Liver (tissue), 9 donors: Measurements from ENCODE around the gene SH3BP1. TPM values are rescaled to one million over a fixed set of nuclear protein-coding genes. Genes with fewer than 3 reads are reported as not detected.

Source experiments
- DNase-seq: peaks from one replicate; pipeline ENCODE4 v3.0.0-alpha.2; 2017; ENCODE audit warnings: low spot score
- H3K27ac ChIP-seq, 2 donors: one replicate each; pipeline ENCODE4 v1.7.0; 2013; ENCODE audit warnings: inconsistent platforms in 2 of 2, low read length in 2 of 2, control low read depth in 1 of 2, low read depth in 1 of 2, mild to moderate bottlenecking in 1 of 2
- H3K27me3 ChIP-seq, 4 donors: one replicate each; pipeline versions ENCODE4 v1.6.1 to v1.7.0; 2013; ENCODE audit warnings: low read length in 3 of 4, inconsistent platforms in 1 of 4, mild to moderate bottlenecking in 1 of 4, moderate library complexity in 1 of 4; ENCODE audit not compliant: control insufficient read depth in 4 of 4, insufficient read depth in 4 of 4
- H3K36me3 ChIP-seq, 4 donors: one replicate each; pipeline versions ENCODE4 v1.6.1 to v1.7.0; 2013; ENCODE audit warnings: low read length in 3 of 4, mild to moderate bottlenecking in 3 of 4, low read depth in 1 of 4, moderate library complexity in 1 of 4; ENCODE audit not compliant: control insufficient read depth in 4 of 4, insufficient read depth in 3 of 4
- H3K4me1 ChIP-seq, 4 donors: one replicate each; pipeline versions ENCODE4 v1.6.1 to v1.7.0; 2013; ENCODE audit warnings: low read length in 3 of 4, mild to moderate bottlenecking in 3 of 4, moderate library complexity in 1 of 4; ENCODE audit not compliant: control insufficient read depth in 4 of 4, insufficient read depth in 4 of 4
- H3K4me3 ChIP-seq, 3 donors: one replicate each; pipeline versions ENCODE4 v1.6.1 to v1.7.0; 2013; ENCODE audit warnings: low read length in 3 of 3, control low read depth in 1 of 3, low read depth in 1 of 3, mild to moderate bottlenecking in 1 of 3
- H3K9ac ChIP-seq, 2 donors: one replicate each; pipeline ENCODE4 v1.7.0; 2013; ENCODE audit warnings: low read length in 2 of 2, mild to moderate bottlenecking in 2 of 2, moderate library complexity in 2 of 2, control low read depth in 1 of 2, low read depth in 1 of 2
- H3K9me3 ChIP-seq, 4 donors: one replicate each; pipeline versions ENCODE4 v1.6.1 to v1.7.0; 2013; ENCODE audit warnings: low read length in 3 of 4; ENCODE audit not compliant: control insufficient read depth in 4 of 4
- EGR1 ChIP-seq, 2 donors: IDR thresholded peaks; 2 replicates each; pipeline ENCODE4 v1.6.1; 2016 to 2018; ENCODE audit warnings: antibody characterized with exemption in 2 of 2, low read depth in 2 of 2
- FOXA2 ChIP-seq: IDR thresholded peaks from 2 replicates; pipeline ENCODE4 v1.6.1; 2016; ENCODE audit warnings: antibody characterized with exemption
- GABPA ChIP-seq, 2 donors: IDR thresholded peaks in 1 of 2; conservative IDR thresholded peaks in 1 of 2; 2 replicates each; pipeline ENCODE4 v1.6.1; 2016; ENCODE audit warnings: antibody characterized with exemption in 2 of 2, mild to moderate bottlenecking in 1 of 2, moderate library complexity in 1 of 2
- HNF4A ChIP-seq, 2 donors: conservative IDR thresholded peaks; 2 replicates each; pipeline ENCODE4 v1.6.1; 2016; ENCODE audit warnings: antibody characterized with exemption in 2 of 2, mild to moderate bottlenecking in 2 of 2
- HNF4G ChIP-seq: IDR thresholded peaks from 2 replicates; pipeline ENCODE4 v1.6.1; 2016; ENCODE audit warnings: antibody characterized with exemption
- JUND ChIP-seq, 2 donors: IDR thresholded peaks; 2 replicates each; pipeline ENCODE4 v1.6.1; 2016; ENCODE audit warnings: antibody characterized with exemption in 2 of 2
- NR2F2 ChIP-seq: IDR thresholded peaks from 2 replicates; pipeline ENCODE4 v1.6.1; 2016; ENCODE audit warnings: antibody characterized with exemption
- RXRA ChIP-seq, 2 donors: IDR thresholded peaks; 2 replicates each; pipeline ENCODE4 v1.6.1; 2017 to 2018; ENCODE audit warnings: antibody characterized with exemption in 2 of 2, mild to moderate bottlenecking in 1 of 2
- SP1 ChIP-seq: IDR thresholded peaks from 2 replicates; pipeline ENCODE4 v1.6.1; 2018; ENCODE audit warnings: antibody characterized with exemption, mild to moderate bottlenecking
- TAF1 ChIP-seq: conservative IDR thresholded peaks from 2 replicates; pipeline ENCODE4 v1.6.1; 2016; ENCODE audit warnings: antibody characterized with exemption, mild to moderate bottlenecking
- YY1 ChIP-seq: IDR thresholded peaks from 2 replicates; pipeline ENCODE4 v1.6.1; 2016; ENCODE audit warnings: antibody characterized with exemption, mild to moderate bottlenecking
- ZBTB33 ChIP-seq: IDR thresholded peaks from 2 replicates; pipeline ENCODE4 v1.6.1; 2016; ENCODE audit warnings: antibody characterized with exemption
- WGBS: extraction: QIAGEN DNeasy Blood & Tissue Kit; methylation state at CpG from one replicate; pipeline ENCODE4 v1.1.7; 2013; 5-methylcytosine and 5-hydroxymethylcytosine counted together
- polyA plus RNA-seq, 2 donors: library from polyadenylated mRNA; stranded (reverse) in 1 of 2; unstranded in 1 of 2; fragments of 200-250 nt in 1 of 2; fragments of >200 nt in 1 of 2; fragmentation: Nextera tagmentation in 1 of 2; extraction: Ambion mirVana in 1 of 2; gene quantifications; one replicate each; pipeline versions ENCODE4 v1.2.1 to v1.2.3, GENCODE V29; 2013 to 2015
- total RNA-seq, 2 donors: library from RNA; depleted of rRNA; stranded (reverse); fragments of >200 nt; gene quantifications; one replicate each; pipeline ENCODE4 v1.2.3, GENCODE V29; 2014
- TF ChIP-seq, protein P1 (sequence below): IDR thresholded peaks from 2 replicates; pipeline ENCODE4 v1.6.1; 2016; ENCODE audit warnings: antibody characterized with exemption, mild to moderate bottlenecking
- TF ChIP-seq, protein P2 (sequence below): IDR thresholded peaks from 2 replicates; pipeline ENCODE4 v1.6.1; 2016; ENCODE audit warnings: antibody characterized with exemption
- donor health status: healthy.
- donor health status: healthy.
- donor health status: healthy.
- donor health status: healthy.
- donor health status: healthy.

SH3BP1 gene
- total and polyA plus RNA-seq, 4 donors, result 0.24 to 8.2 (median 2.7) TPM

GRCh38 chr22:37638391-37639069 lies 939 bp upstream of the SH3BP1 start:
- Histone ChIP-seq H3K27ac (peak overlapping the region in 1 of 2 donors; percentile 53), H3K4me3 (peak overlapping the region in 1 of 3 donors; percentile 55), H3K4me1 (peaks cover 5 to 39% (median 19%) of the 10 kb centered on the region in 4 donors), H3K9me3 (no peaks in the 10 kb centered on the region), H3K36me3 (no peaks in the 10 kb centered on the region), H3K27me3 (no peaks in the 10 kb centered on the region), H3K9ac (peak overlapping the region in 1 of 2 donors; percentile 3)
- DNase-seq, result no peak
- WGBS, result 60% methylated on average over 11 of the region's 11 CpGs
- TF ChIP-seq EGR1 (IDR thresholded peaks at IDR 0.05; ENCODE audit: low read depth in 2 of 2) (no peak), HNF4G (no peak), SP1 (no peak), NR2F2 (no peak), FOXA2 (no peak), RXRA (IDR thresholded peaks at IDR 0.05) (no peak), GABPA (IDR thresholded peaks at IDR 0.05 in 1 of 2, conservative IDR thresholded peaks at IDR 0.05 in 1 of 2) (no peak), JUND (IDR thresholded peaks at IDR 0.05) (no peak), TAF1 (no peak), HNF4A (conservative IDR thresholded peaks at IDR 0.05) (no peak), YY1 (no peak), ZBTB33 (no peak)
- TF ChIP-seq, protein P1, sequence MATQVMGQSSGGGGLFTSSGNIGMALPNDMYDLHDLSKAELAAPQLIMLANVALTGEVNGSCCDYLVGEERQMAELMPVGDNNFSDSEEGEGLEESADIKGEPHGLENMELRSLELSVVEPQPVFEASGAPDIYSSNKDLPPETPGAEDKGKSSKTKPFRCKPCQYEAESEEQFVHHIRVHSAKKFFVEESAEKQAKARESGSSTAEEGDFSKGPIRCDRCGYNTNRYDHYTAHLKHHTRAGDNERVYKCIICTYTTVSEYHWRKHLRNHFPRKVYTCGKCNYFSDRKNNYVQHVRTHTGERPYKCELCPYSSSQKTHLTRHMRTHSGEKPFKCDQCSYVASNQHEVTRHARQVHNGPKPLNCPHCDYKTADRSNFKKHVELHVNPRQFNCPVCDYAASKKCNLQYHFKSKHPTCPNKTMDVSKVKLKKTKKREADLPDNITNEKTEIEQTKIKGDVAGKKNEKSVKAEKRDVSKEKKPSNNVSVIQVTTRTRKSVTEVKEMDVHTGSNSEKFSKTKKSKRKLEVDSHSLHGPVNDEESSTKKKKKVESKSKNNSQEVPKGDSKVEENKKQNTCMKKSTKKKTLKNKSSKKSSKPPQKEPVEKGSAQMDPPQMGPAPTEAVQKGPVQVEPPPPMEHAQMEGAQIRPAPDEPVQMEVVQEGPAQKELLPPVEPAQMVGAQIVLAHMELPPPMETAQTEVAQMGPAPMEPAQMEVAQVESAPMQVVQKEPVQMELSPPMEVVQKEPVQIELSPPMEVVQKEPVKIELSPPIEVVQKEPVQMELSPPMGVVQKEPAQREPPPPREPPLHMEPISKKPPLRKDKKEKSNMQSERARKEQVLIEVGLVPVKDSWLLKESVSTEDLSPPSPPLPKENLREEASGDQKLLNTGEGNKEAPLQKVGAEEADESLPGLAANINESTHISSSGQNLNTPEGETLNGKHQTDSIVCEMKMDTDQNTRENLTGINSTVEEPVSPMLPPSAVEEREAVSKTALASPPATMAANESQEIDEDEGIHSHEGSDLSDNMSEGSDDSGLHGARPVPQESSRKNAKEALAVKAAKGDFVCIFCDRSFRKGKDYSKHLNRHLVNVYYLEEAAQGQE, result no peak
- TF ChIP-seq, protein P2, sequence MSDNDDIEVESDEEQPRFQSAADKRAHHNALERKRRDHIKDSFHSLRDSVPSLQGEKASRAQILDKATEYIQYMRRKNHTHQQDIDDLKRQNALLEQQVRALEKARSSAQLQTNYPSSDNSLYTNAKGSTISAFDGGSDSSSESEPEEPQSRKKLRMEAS, result no peak

DNA sequence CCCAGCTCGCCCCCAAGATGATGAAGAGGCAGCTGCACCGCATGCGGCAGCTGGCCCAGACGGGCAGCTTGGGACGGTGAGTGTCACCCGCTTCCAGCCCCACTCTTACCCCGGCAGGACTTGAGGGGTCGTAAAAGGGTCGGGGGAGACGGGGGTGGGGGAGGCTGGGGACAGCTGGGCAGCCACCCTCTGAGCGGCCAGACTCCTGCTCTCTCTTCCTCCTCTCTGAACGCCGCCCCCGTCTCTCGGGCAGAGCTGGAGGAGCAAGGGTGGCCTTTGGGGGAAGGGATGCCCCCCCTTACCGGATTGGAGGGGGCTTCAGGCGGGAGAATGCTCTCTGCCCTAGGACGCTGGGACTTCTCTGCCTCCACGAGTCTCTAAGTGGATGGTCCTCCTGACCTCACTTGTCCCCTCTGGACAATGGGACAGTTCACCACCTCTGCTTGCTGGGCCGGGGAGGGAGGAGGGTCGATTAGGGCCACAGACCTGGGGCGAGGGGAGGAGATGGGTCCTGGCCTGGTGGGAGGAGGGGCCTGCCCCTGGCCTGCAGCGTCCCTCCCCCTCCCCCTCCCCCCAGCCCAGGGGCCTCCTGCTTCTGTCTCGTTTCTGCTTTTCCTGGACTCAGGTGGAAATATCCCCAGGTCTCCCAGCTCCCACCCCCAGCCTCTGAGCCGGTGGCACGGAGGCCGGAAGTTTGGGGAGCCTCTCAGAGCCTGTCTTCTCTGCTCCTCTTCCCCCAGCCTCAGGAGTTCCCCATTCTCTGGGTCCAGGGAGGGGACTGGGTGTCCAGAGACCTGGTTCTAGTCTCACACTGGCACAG lies 512 bp downstream of the SH3BP1 start:
- no peaks in the 10 kb centered on the region for H3K27me3 ChIP-seq
- peak overlapping the region in 2 of 3 donors; percentile 50 to 55 for H3K4me3 ChIP-seq
- H3K36me3 ChIP-seq, result no peaks in the 10 kb centered on the region
- peaks cover 3 to 26% (median 6%) of the 10 kb centered on the region in 4 donors for H3K4me1 ChIP-seq
- DNase-seq, result no peak
- WGBS, result 18% methylated on average over 27 of the region's 27 CpGs
- H3K9ac ChIP-seq, result peak overlapping the region; percentile 7 to 23
- H3K9me3 ChIP-seq, result no peaks in the 10 kb centered on the region
- no peak for TF ChIP-seq GABPA (IDR thresholded peaks at IDR 0.05 in 1 of 2, conservative IDR thresholded peaks at IDR 0.05 in 1 of 2)
- TF ChIP-seq, protein P1, result no peak
- H3K27ac ChIP-seq, result peak overlapping the region; percentile 49 to 53
